ENCODE results near the gene PIGH. TPM values are rescaled to one million over a fixed set of nuclear protein-coding genes. Genes with fewer than 3 reads are reported as not detected.

The PIGH gene
- total RNA-seq, 4 donors from 2014 or later: 18.9 to 41.9 (median 27.7) TPM

GRCh38 chr14:67557118-67557517, 43.0 kb downstream of the PIGH start:
- WGBS, 2 donors (ENCODE audit: low coverage in 1 of 2): 87 to 100% methylated on average over 2 to 7 of the region's 7 CpGs
- Histone ChIP-seq H3K4me3 (no peak overlapping the region), H3K27me3 (no peaks in the 10 kb centered on the region), H3K27ac (no peak overlapping the region), H3K36me3 (no peaks in the 10 kb centered on the region), H3K4me1 (no peaks in the 10 kb centered on the region), H3K9me3 (no peaks in the 10 kb centered on the region)
- in situ Hi-C loops (cut with MboI; ENCODE audit: low pct_ligation_motif_present in 1 of 4, low pct_unique_long_range_greater_than_20kb in 1 of 4, low sequenced_read_pairs in 3 of 4) (loop anchor here in 2 of 4 donors (25.0 kb wide), 2 partner anchors 95 to 120 kb away; no protein-coding TSS in a partner anchor), intact Hi-C loops (cut with DNase I; ENCODE audit: low total_unique reads) (no loop called here)
- DNase-seq: no peak
- no peak for TF ChIP-seq CTCF (IDR thresholded peaks at IDR 0.05)
- no peak for TF ChIP-seq POLR2A (IDR thresholded peaks at IDR 0.05)
- TF ChIP-seq POLR2AphosphoS5 (IDR thresholded peaks at IDR 0.05): no peak
- TF ChIP-seq EP300 (IDR thresholded peaks at IDR 0.05; ENCODE audit: low read depth): no peak

GRCh38 chr14:67556671-67557070, 43.4 kb downstream of the PIGH start:
- Histone ChIP-seq H3K27ac (no peak overlapping the region), H3K36me3 (no peaks in the 10 kb centered on the region), H3K4me3 (no peak overlapping the region), H3K27me3 (no peaks in the 10 kb centered on the region), H3K9me3 (no peaks in the 10 kb centered on the region), H3K4me1 (no peaks in the 10 kb centered on the region)
- intact Hi-C loops (cut with DNase I; ENCODE audit: low total_unique reads) (no loop called here), in situ Hi-C loops (cut with MboI; ENCODE audit: low pct_ligation_motif_present in 1 of 4, low pct_unique_long_range_greater_than_20kb in 1 of 4, low sequenced_read_pairs in 3 of 4) (loop anchor here in 2 of 4 donors (25.0 kb wide), 2 partner anchors 94 to 119 kb away; no protein-coding TSS in a partner anchor)
- DNase-seq: no peak
- 65 to 69% methylated on average over 2 of the region's 2 CpGs for WGBS, 2 donors (ENCODE audit: low coverage in 1 of 2)
- TF ChIP-seq POLR2A (IDR thresholded peaks at IDR 0.05) (no peak), EP300 (IDR thresholded peaks at IDR 0.05; ENCODE audit: low read depth) (no peak), POLR2AphosphoS5 (IDR thresholded peaks at IDR 0.05) (no peak), CTCF (IDR thresholded peaks at IDR 0.05) (no peak)

GRCh38 chr14:67555518-67556090, 44.5 kb downstream of the PIGH start:
- Histone ChIP-seq H3K27ac (no peak overlapping the region), H3K9me3 (no peaks in the 10 kb centered on the region), H3K4me3 (no peak overlapping the region), H3K27me3 (no peaks in the 10 kb centered on the region), H3K36me3 (no peaks in the 10 kb centered on the region), H3K4me1 (no peaks in the 10 kb centered on the region)
- intact Hi-C loops (cut with DNase I; ENCODE audit: low total_unique reads) (no loop called here), in situ Hi-C loops (cut with MboI; ENCODE audit: low pct_ligation_motif_present in 1 of 4, low pct_unique_long_range_greater_than_20kb in 1 of 4, low sequenced_read_pairs in 3 of 4) (loop anchor here in 2 of 4 donors (25.0 kb wide), 2 partner anchors 93 to 118 kb away; no protein-coding TSS in a partner anchor)
- 85 to 95% methylated on average over 4 to 11 of the region's 11 CpGs for WGBS, 2 donors (ENCODE audit: low coverage in 1 of 2)
- no peak for TF ChIP-seq POLR2A (IDR thresholded peaks at IDR 0.05)
- no peak for TF ChIP-seq POLR2AphosphoS5 (IDR thresholded peaks at IDR 0.05)
- TF ChIP-seq EP300 (IDR thresholded peaks at IDR 0.05; ENCODE audit: low read depth): no peak
- no peak for TF ChIP-seq CTCF (IDR thresholded peaks at IDR 0.05)
- no peak for DNase-seq

- Histone ChIP-seq H3K9me3 (no peaks in the 10 kb centered on the region), H3K27me3 (no peaks in the 10 kb centered on the region), H3K27ac (no peak overlapping the region), H3K4me1 (no peaks in the 10 kb centered on the region), H3K4me3 (no peak overlapping the region), H3K36me3 (no peaks in the 10 kb centered on the region)
- in situ Hi-C loops (cut with MboI; ENCODE audit: low pct_ligation_motif_present in 1 of 4, low pct_unique_long_range_greater_than_20kb in 1 of 4, low sequenced_read_pairs in 3 of 4) (loop anchor here in 2 of 4 donors (25.0 kb wide), 2 partner anchors 92 to 117 kb away; no protein-coding TSS in a partner anchor), intact Hi-C loops (cut with DNase I; ENCODE audit: low total_unique reads) (no loop called here)
- TF ChIP-seq CTCF (IDR thresholded peaks at IDR 0.05) (no peak), POLR2AphosphoS5 (IDR thresholded peaks at IDR 0.05) (no peak), EP300 (IDR thresholded peaks at IDR 0.05; ENCODE audit: low read depth) (no peak), POLR2A (IDR thresholded peaks at IDR 0.05) (no peak)
- WGBS, 2 donors (ENCODE audit: low coverage in 1 of 2): 89% methylated on average over 7 of the region's 7 CpGs; no CpG with 5 or more reads in 1 of the 2 donors
- DNase-seq: no peak
Measured at GRCh38 chr14:67554341-67554740, 45.7 kb downstream of the PIGH start.

All from transverse colon (tissue), 4 donors.